K562 (cell line): ENCODE data around the gene MED19. TPM values are rescaled to one million over a fixed set of nuclear protein-coding genes. Genes with fewer than 3 reads are reported as not detected.
A peak's percentile ranks its signal among the peaks of the same experiment; 100 is the strongest.

Experiments used
- CHD2 ChIP-seq: IDR thresholded peaks from 2 replicates; pipeline ENCODE4 v1.6.1; 2011; ENCODE audit warnings: low read depth, low read length
- FOXK2 ChIP-seq, 2 experiments: fragments of 450-650 bp; IDR thresholded peaks in 1 of 2; conservative IDR thresholded peaks in 1 of 2; 2 replicates each; pipeline ENCODE4 v1.6.1; 2016; ENCODE audit warnings: low read depth in 2 of 2, mild to moderate bottlenecking in 1 of 2
- GABPB1 ChIP-seq: sonication (generic); formaldehyde crosslinking; IDR thresholded peaks from 2 replicates; pipeline ENCODE4 v1.8.0; 2022; ENCODE audit warnings: mild to moderate bottlenecking, missing genetic modification reagents
- MTA2 ChIP-seq: fragments of 450-650 bp; IDR thresholded peaks from 2 replicates; pipeline ENCODE4 v1.6.1; 2016; ENCODE audit warnings: low read depth
- NRF1 ChIP-seq, 2 experiments: fragments of 450-650 bp; IDR thresholded peaks in 1 of 2; conservative IDR thresholded peaks in 1 of 2; 2 replicates each; pipeline ENCODE4 v1.6.1; 2014; ENCODE audit warnings: mild to moderate bottlenecking in 2 of 2
- OTX1 ChIP-seq: fragments of 450-650 bp; formaldehyde crosslinking; IDR thresholded peaks from 2 replicates; pipeline ENCODE4 v1.4.0; 2022; ENCODE audit warnings: mild to moderate bottlenecking
- TBP ChIP-seq: optimal IDR thresholded peaks from 2 replicates; pipeline ENCODE3; 2011; ENCODE audit warnings: low read depth, low read length, improper control_type of control experiment
- TCF7L2 ChIP-seq: fragments of 150-350 bp; IDR thresholded peaks from 2 replicates; pipeline ENCODE4 v1.6.1; 2016; ENCODE audit warnings: low read depth, mild to moderate bottlenecking, low read length, moderate library complexity
- YY1 ChIP-seq, 3 experiments: IDR thresholded peaks; 2 replicates each; pipeline ENCODE4 v1.6.1; 2011; ENCODE audit warnings: low read length in 2 of 3, mild to moderate bottlenecking in 2 of 3, moderate library complexity in 2 of 3, borderline replicate concordance in 1 of 3, control low read depth in 1 of 3, low read depth in 1 of 3; ENCODE audit not compliant: insufficient read depth in 3 of 3, insufficient replicate concordance in 2 of 3, control insufficient read depth in 1 of 3, insufficient read length in 1 of 3; ENCODE audit errors: extremely low read depth in 1 of 3
- ZNF507 ChIP-seq: conservative IDR thresholded peaks from 2 replicates; pipeline ENCODE4 v1.6.1; 2017; ENCODE audit warnings: missing genetic modification characterization, missing compliant biosample characterization
- ZNF584 ChIP-seq: fragments of 200-800 bp; sonication (Bioruptor generic); IDR thresholded peaks from 2 replicates; pipeline ENCODE4 v1.6.1; 2016; ENCODE audit warnings: low read depth, mild to moderate bottlenecking, missing genetic modification characterization, missing compliant biosample characterization
- polyA plus RNA-seq, 8 experiments: library from polyadenylated mRNA; depleted of rRNA in 4 of 8; stranded (reverse) in 5 of 8; unstranded in 3 of 8; fragments of >200 nt; fragmentation: Nextera tagmentation in 2 of 8; fragmentation: Illumina TruSeq in 1 of 8; extraction: Ambion mirVana in 2 of 8; extraction: Trizol in 1 of 8; gene quantifications; 2 replicates each; pipeline versions ENCODE4 v1.2.1 to v1.2.3, GENCODE V29; 2011 to 2014; ENCODE audit warnings: inconsistent platforms in 1 of 8, missing spikeins in 1 of 8
- total RNA-seq, 7 experiments: library from RNA; depleted of rRNA in 6 of 7; stranded (reverse); fragments of >200 nt in 6 of 7; fragmentation: Illumina TruSeq in 2 of 7; extraction: Trizol in 2 of 7; gene quantifications; 2 replicates each; pipeline versions ENCODE4 v1.2.1 to v1.2.3, GENCODE V29; 2011 to 2021; ENCODE audit warnings: low replicate concordance in 1 of 7
- TF ChIP-seq, protein P1 (sequence below), 3 experiments: fragments of 200-800 bp in 1 of 3; fragments of 250-450 bp in 1 of 3; fragments of 450-650 bp in 1 of 3; sonication (Bioruptor Pico) in 1 of 3; sonication (Bioruptor generic) in 1 of 3; formaldehyde crosslinking in 1 of 3; IDR thresholded peaks; 2 replicates each; pipeline versions ENCODE4 v1.6.1 to v1.8.0; 2016 to 2022; ENCODE audit warnings: mild to moderate bottlenecking in 2 of 3, missing genetic modification characterization in 2 of 3, missing compliant biosample characterization in 1 of 3, moderate library complexity in 1 of 3
- TF ChIP-seq, protein P2 (sequence below): sonication (generic); formaldehyde crosslinking; IDR thresholded peaks from 2 replicates; pipeline ENCODE4 v1.8.1; 2022; ENCODE audit warnings: missing genetic modification reagents
- TF ChIP-seq, protein P3 (sequence below): fragments of 450-650 bp; formaldehyde crosslinking; IDR thresholded peaks from 2 replicates; pipeline ENCODE4 v1.4.0; 2020; ENCODE audit warnings: mild to moderate bottlenecking, moderate library complexity

The MED19 gene
- total and polyA plus RNA-seq, 9 of the 15 experiments (the other 6 are each of a cell fraction or from before 2014, with no cell fraction given): 7.3 to 23.5 (median 15.0) TPM

DNA sequence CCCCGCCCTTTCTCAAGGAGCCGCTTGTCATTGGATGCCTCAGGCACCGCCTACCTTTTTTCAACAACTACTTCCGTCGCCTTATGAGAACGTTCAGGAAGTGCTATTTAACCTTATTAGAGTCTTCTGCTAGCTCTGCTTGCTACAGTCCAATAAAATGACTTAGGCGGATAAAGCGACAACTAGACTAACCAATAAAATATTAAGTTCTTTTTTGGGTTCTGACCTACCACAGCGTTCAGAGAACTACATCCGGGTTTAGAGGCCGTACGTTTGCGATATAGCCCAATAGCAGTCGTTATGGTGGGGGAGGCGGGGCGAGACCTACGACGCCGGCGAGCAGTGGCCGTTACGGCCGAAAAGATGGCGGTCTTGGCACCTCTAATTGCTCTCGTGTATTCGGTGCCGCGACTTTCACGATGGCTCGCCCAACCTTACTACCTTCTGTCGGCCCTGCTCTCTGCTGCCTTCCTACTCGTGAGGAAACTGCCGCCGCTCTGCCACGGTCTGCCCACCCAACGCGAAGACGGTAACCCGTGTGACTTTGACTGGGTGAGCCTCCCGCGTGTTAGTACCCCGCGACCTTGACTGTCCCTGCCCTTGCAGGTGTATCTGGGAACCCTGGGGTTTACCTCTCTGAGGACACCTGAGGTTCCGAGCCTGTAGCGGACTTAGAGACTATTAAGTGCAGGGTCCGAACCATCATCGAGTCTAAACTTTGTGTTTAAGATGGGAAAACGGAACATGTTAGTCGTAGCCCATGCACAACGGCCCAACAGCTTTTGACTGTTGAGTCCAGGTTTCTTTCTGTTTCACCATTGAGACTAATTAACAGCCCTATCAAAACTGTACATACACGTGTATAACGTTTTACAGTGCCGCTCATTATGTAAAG, 488 bp upstream of the MED19 start, which contains the start of gene TMX2 (continued):
- TF ChIP-seq, protein P1, sequence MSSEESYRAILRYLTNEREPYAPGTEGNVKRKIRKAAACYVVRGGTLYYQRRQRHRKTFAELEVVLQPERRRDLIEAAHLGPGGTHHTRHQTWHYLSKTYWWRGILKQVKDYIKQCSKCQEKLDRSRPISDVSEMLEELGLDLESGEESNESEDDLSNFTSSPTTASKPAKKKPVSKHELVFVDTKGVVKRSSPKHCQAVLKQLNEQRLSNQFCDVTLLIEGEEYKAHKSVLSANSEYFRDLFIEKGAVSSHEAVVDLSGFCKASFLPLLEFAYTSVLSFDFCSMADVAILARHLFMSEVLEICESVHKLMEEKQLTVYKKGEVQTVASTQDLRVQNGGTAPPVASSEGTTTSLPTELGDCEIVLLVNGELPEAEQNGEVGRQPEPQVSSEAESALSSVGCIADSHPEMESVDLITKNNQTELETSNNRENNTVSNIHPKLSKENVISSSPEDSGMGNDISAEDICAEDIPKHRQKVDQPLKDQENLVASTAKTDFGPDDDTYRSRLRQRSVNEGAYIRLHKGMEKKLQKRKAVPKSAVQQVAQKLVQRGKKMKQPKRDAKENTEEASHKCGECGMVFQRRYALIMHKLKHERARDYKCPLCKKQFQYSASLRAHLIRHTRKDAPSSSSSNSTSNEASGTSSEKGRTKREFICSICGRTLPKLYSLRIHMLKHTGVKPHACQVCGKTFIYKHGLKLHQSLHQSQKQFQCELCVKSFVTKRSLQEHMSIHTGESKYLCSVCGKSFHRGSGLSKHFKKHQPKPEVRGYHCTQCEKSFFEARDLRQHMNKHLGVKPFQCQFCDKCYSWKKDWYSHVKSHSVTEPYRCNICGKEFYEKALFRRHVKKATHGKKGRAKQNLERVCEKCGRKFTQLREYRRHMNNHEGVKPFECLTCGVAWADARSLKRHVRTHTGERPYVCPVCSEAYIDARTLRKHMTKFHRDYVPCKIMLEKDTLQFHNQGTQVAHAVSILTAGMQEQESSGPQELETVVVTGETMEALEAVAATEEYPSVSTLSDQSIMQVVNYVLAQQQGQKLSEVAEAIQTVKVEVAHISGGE (CRISPR knock-in tag; IDR thresholded peaks at IDR 0.05): peak in 1 of 3 experiments; percentile 59; a peak in 1 of 6 replicates
- no peak for TF ChIP-seq TCF7L2
- TF ChIP-seq YY1 (IDR thresholded peaks at IDR 0.05; ENCODE audit: borderline replicate concordance in 1 of 3, control insufficient read depth in 1 of 3, extremely low read depth in 1 of 3, insufficient read depth in 3 of 3, insufficient read length in 1 of 3, insufficient replicate concordance in 2 of 3, low read depth in 1 of 3, low read length in 2 of 3): peak; percentile 80 to 98 (median 95)
- TF ChIP-seq CHD2: peak; percentile 57
- TF ChIP-seq MTA2: peak; percentile 65
- peak; percentile 60 to 72; a peak in 2 of 4 replicates for TF ChIP-seq FOXK2 (conservative IDR thresholded peaks at IDR 0.05 in 1 of 2, IDR thresholded peaks at IDR 0.05 in 1 of 2; ENCODE audit: low read depth in 2 of 2)
- TF ChIP-seq TBP: peak; percentile 89
- TF ChIP-seq, protein P2, sequence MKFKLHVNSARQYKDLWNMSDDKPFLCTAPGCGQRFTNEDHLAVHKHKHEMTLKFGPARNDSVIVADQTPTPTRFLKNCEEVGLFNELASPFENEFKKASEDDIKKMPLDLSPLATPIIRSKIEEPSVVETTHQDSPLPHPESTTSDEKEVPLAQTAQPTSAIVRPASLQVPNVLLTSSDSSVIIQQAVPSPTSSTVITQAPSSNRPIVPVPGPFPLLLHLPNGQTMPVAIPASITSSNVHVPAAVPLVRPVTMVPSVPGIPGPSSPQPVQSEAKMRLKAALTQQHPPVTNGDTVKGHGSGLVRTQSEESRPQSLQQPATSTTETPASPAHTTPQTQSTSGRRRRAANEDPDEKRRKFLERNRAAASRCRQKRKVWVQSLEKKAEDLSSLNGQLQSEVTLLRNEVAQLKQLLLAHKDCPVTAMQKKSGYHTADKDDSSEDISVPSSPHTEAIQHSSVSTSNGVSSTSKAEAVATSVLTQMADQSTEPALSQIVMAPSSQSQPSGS: no peak
- peak; percentile 42; the same call in 1 of the 2 replicates for TF ChIP-seq OTX1 (CRISPR knock-in tag)
- TF ChIP-seq, protein P3, sequence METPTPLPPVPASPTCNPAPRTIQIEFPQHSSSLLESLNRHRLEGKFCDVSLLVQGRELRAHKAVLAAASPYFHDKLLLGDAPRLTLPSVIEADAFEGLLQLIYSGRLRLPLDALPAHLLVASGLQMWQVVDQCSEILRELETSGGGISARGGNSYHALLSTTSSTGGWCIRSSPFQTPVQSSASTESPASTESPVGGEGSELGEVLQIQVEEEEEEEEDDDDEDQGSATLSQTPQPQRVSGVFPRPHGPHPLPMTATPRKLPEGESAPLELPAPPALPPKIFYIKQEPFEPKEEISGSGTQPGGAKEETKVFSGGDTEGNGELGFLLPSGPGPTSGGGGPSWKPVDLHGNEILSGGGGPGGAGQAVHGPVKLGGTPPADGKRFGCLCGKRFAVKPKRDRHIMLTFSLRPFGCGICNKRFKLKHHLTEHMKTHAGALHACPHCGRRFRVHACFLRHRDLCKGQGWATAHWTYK (CRISPR knock-in tag): peak; percentile 57; the same call in 1 of the 2 replicates
- no peak for TF ChIP-seq ZNF584 (CRISPR knock-in tag)
- TF ChIP-seq NRF1 (conservative IDR thresholded peaks at IDR 0.05 in 1 of 2, IDR thresholded peaks at IDR 0.05 in 1 of 2): peak in 1 of 2 experiments; percentile 32; a peak in 1 of 4 replicates
- TF ChIP-seq GABPB1 (CRISPR knock-in tag): peak; percentile 91
- no peak for TF ChIP-seq ZNF507 (tag)
